ENCODE results near the gene RELA. TPM values are rescaled to one million over a fixed set of nuclear protein-coding genes. Genes with fewer than 3 reads are reported as not detected.

RELA gene
- total and polyA plus RNA-seq, 2 of the 13 experiments (the other 11 are each of a cell fraction or from before 2014, with no cell fraction given): 21.4 to 40.5 TPM

GRCh38 chr11:65711785-65712632 is 49.3 kb upstream of the RELA start, which contains the start of gene KAT5 (continued):
- TF ChIP-seq ZKSCAN5 (CRISPR knock-in tag; IDR thresholded peaks at IDR 0.05) (no peak; the same call in 1 of the 2 replicates), FOXC1 (CRISPR knock-in tag; IDR thresholded peaks at IDR 0.05; ENCODE audit: borderline replicate concordance) (peak; percentile 92), FUBP1 (CRISPR knock-in tag; IDR thresholded peaks at IDR 0.05; ENCODE audit: borderline replicate concordance) (no peak), ZBTB40 (IDR thresholded peaks at IDR 0.05) (peak; percentile 91), ZBTB40 (CRISPR knock-in tag; IDR thresholded peaks at IDR 0.05) (peak; percentile 93), ZMYM2 (CRISPR knock-in tag; IDR thresholded peaks at IDR 0.05) (peak; percentile 88), PBX3 (CRISPR knock-in tag; IDR thresholded peaks at IDR 0.05; ENCODE audit: borderline replicate concordance) (no peak), ZNF138 (CRISPR knock-in tag; IDR thresholded peaks at IDR 0.05; ENCODE audit: low read depth) (0 out of 2 replicates have a peak, but pooled peaks have one; percentile 29), ZNF784 (CRISPR knock-in tag; IDR thresholded peaks at IDR 0.05; ENCODE audit: borderline replicate concordance) (peak; percentile 97), PHF8 (CRISPR knock-in tag; IDR thresholded peaks at IDR 0.05) (peak; percentile 90), ZNF652 (CRISPR knock-in tag; IDR thresholded peaks at IDR 0.05; ENCODE audit: borderline replicate concordance, low read depth) (0 out of 2 replicates have a peak, but pooled peaks have one; percentile 21), RCOR2 (CRISPR knock-in tag; IDR thresholded peaks at IDR 0.05) (no peak), HES4 (CRISPR knock-in tag; IDR thresholded peaks at IDR 0.05; ENCODE audit: borderline replicate concordance) (peak; percentile 87)

Data from HepG2 (cell line).